Fibroblast of skin of left biceps (primary cell): ENCODE measurements around the gene SUPT3H.
A peak's percentile ranks its signal among the peaks of the same experiment; 100 is the strongest.
"Not testable (repeated sequence)": the region's sequence is repeated elsewhere in the genome, so short reads cannot be mapped to it uniquely, and the experiment has no call there.

ENCODE experiments used
- DNase-seq, 2 experiments: peaks; one replicate each; pipeline ENCODE4 v3.0.0-alpha.2; 2013; ENCODE audit warnings: low read depth in 2 of 2

Gene SUPT3H

GRCh38 chr6:44898296-44898930 is 479.3 kb downstream of the SUPT3H start:
- DNase-seq: peak; percentile 76 to 81

- no peak for DNase-seq
These were observed 480.4 kb downstream of the SUPT3H start for GRCh38 chr6:44897316-44897715.

GRCh38 chr6:44896701-44897100 is 481.0 kb downstream of the SUPT3H start:
- no peak for DNase-seq

GRCh38 chr6:44892579-44892978 is 485.2 kb downstream of the SUPT3H start:
- DNase-seq: no peak

- DNase-seq: not testable (repeated sequence)
These were observed 498.7 kb downstream of the SUPT3H start for GRCh38 chr6:44879071-44879470.

- not testable (repeated sequence) for DNase-seq
These were observed 501.1 kb downstream of the SUPT3H start for GRCh38 chr6:44876638-44877037.

GRCh38 chr6:44869321-44869897 is 508.3 kb downstream of the SUPT3H start:
- no peak for DNase-seq

- no peak for DNase-seq
These were observed 508.8 kb downstream of the SUPT3H start for GRCh38 chr6:44868910-44869309.

GRCh38 chr6:44868335-44868668 is 509.4 kb downstream of the SUPT3H start:
- DNase-seq: no peak

- no peak for DNase-seq
These were observed 510.0 kb downstream of the SUPT3H start for GRCh38 chr6:44867571-44868334.

- DNase-seq: not testable (repeated sequence)
These were observed 512.5 kb downstream of the SUPT3H start for GRCh38 chr6:44865184-44865583.

- DNase-seq: no peak
These were observed 517.8 kb downstream of the SUPT3H start for GRCh38 chr6:44859901-44860410.

GRCh38 chr6:44858998-44859397 is 518.7 kb downstream of the SUPT3H start:
- DNase-seq: no peak

- no peak for DNase-seq
These were observed 521.3 kb downstream of the SUPT3H start for GRCh38 chr6:44856479-44856878.

- peak; percentile 60 to 73 for DNase-seq
These were observed 521.9 kb downstream of the SUPT3H start for GRCh38 chr6:44855562-44856411.

- no peak for DNase-seq
These were observed 522.9 kb downstream of the SUPT3H start for GRCh38 chr6:44854712-44855443.

- no peak for DNase-seq
These were observed 526.6 kb downstream of the SUPT3H start for GRCh38 chr6:44851176-44851575.

GRCh38 chr6:44850312-44850711 is 527.4 kb downstream of the SUPT3H start:
- DNase-seq: no peak

- no peak for DNase-seq
These were observed 527.9 kb downstream of the SUPT3H start for GRCh38 chr6:44849806-44850205.

GRCh38 chr6:44843734-44844133 is 534.0 kb downstream of the SUPT3H start:
- no peak for DNase-seq

- DNase-seq: no peak
These were observed 535.1 kb downstream of the SUPT3H start for GRCh38 chr6:44842616-44843015.
